Endothelial cell of umbilical vein (primary cell): ENCODE measurements around the gene MRAS. TPM values are rescaled to one million over a fixed set of nuclear protein-coding genes. Genes with fewer than 3 reads are reported as not detected.

ENCODE experiments used
- BruUV-seq: library from RNA; stranded (reverse); fragments of 400-500 nt; replicated peaks from 2 replicates; lab custom pipeline; 2021; lab: Mats Ljungman, UMichigan
- CTCF ChIA-PET: fragments of 300-600, 350-600 bp; sonication (Branson Sonifier 250); formaldehyde crosslinking; loops from one replicate; lab custom pipeline; 2021; ENCODE audit warnings: antibody characterized with exemption, inconsistent platforms; lab: Charles Lee
- POLR2A ChIA-PET: fragments of 300-600, 350-600 bp; sonication (Branson Sonifier 250); formaldehyde crosslinking; loops from one replicate; lab custom pipeline; 2021; ENCODE audit warnings: antibody characterized with exemption, inconsistent platforms; lab: Charles Lee
- DNase-seq: peaks from one replicate; pipeline ENCODE4 v3.0.0-alpha.2; 2011; ENCODE audit warnings: low read depth, low spot score
- FAIRE-seq: peaks from 2 replicates; lab custom pipeline; 2011; peaks lifted over from hg19 to GRCh38; lab: Jason Lieb, UNC
- H2AFZ ChIP-seq: 2 replicates; pipeline ENCODE4 v1.6.0; 2012; ENCODE audit warnings: low read depth, low read length, control low read depth, inconsistent platforms
- H3K27ac ChIP-seq: 2 replicates; pipeline ENCODE4 v1.5.1; 2011; ENCODE audit warnings: low read depth, mild to moderate bottlenecking, control low read depth, low read length, moderate library complexity; ENCODE audit not compliant: insufficient read depth
- H3K27me3 ChIP-seq, 2 experiments: 2 replicates each; pipeline versions ENCODE4 v1.6.0 to v1.6.1; 2011; ENCODE audit warnings: low read length in 2 of 2, mixed read lengths in 1 of 2; ENCODE audit not compliant: control insufficient read depth in 2 of 2, insufficient read depth in 2 of 2
- H3K36me3 ChIP-seq, 2 experiments: 2 replicates in 1 of 2; 3 replicates in 1 of 2; pipeline ENCODE4 v1.5.1; 2011; ENCODE audit warnings: low read length in 2 of 2, mild to moderate bottlenecking in 1 of 2, moderate library complexity in 1 of 2; ENCODE audit not compliant: control insufficient read depth in 2 of 2, insufficient read depth in 2 of 2; ENCODE audit errors: extremely low read depth in 1 of 2
- H3K4me1 ChIP-seq: 3 replicates; pipeline ENCODE4 v1.5.1; 2011; ENCODE audit warnings: mild to moderate bottlenecking, low read length; ENCODE audit not compliant: control insufficient read depth, insufficient read depth; ENCODE audit errors: extremely low read depth
- H3K4me2 ChIP-seq: 2 replicates; pipeline ENCODE4 v1.6.1; 2011; ENCODE audit warnings: low read length, control low read depth, mixed read lengths; ENCODE audit not compliant: insufficient read depth
- H3K4me3 ChIP-seq, 3 experiments: fragments of 200-600 bp in 1 of 3; sonication (generic), shearing (Covaris generic) in 1 of 3; replicated peaks in 1 of 3; 2 replicates each; pipeline ENCODE4 v1.5.1; 2011 to 2016; ENCODE audit warnings: control low read depth in 3 of 3, low read length in 3 of 3, mild to moderate bottlenecking in 2 of 3, inconsistent platforms in 1 of 3, low read depth in 1 of 3, moderate library complexity in 1 of 3; ENCODE audit not compliant: insufficient read depth in 1 of 3
- H3K79me2 ChIP-seq: 2 replicates; pipeline ENCODE4 v1.6.0; 2012; ENCODE audit warnings: low read length, inconsistent platforms; ENCODE audit not compliant: control insufficient read depth, insufficient read depth
- H3K9ac ChIP-seq: replicated peaks from 2 replicates; pipeline ENCODE3; 2011; ENCODE audit warnings: low read length, control low read depth; ENCODE audit not compliant: insufficient read depth; ENCODE audit errors: extremely low read depth
- H3K9me1 ChIP-seq: replicated peaks from 3 replicates; pipeline ENCODE4 v1.6.0; 2011; ENCODE audit warnings: mild to moderate bottlenecking, low read length; ENCODE audit not compliant: control insufficient read depth, insufficient read depth; ENCODE audit errors: extremely low read depth
- H3K9me3 ChIP-seq: replicated peaks from 2 replicates; pipeline ENCODE4 v1.5.1; 2012; ENCODE audit warnings: low read length, inconsistent platforms; ENCODE audit not compliant: control insufficient read depth, insufficient read depth
- H4K20me1 ChIP-seq: replicated peaks from 2 replicates; pipeline ENCODE3; 2011; ENCODE audit warnings: mild to moderate bottlenecking, low read length; ENCODE audit not compliant: control insufficient read depth, insufficient read depth; ENCODE audit errors: extremely low read depth
- EZH2 ChIP-seq: IDR thresholded peaks from 2 replicates; pipeline ENCODE4 v1.6.1; 2012; ENCODE audit warnings: borderline replicate concordance, low read depth, mild to moderate bottlenecking, moderate library complexity, low read length, inconsistent platforms; ENCODE audit not compliant: severe bottlenecking
- FOS ChIP-seq: IDR thresholded peaks from 2 replicates; pipeline ENCODE4 v1.6.1; 2011; ENCODE audit warnings: mild to moderate bottlenecking, low read length, moderate library complexity, borderline replicate concordance; ENCODE audit not compliant: insufficient read depth
- GATA2 ChIP-seq: IDR thresholded peaks from 2 replicates; pipeline ENCODE4 v1.7.0; 2011; ENCODE audit warnings: low read depth, mild to moderate bottlenecking, moderate library complexity, mixed read lengths, low read length; ENCODE audit not compliant: insufficient read length, insufficient read depth
- JUN ChIP-seq: IDR thresholded peaks from 2 replicates; pipeline ENCODE4 v1.6.1; 2011; ENCODE audit warnings: borderline replicate concordance, low read depth; ENCODE audit not compliant: insufficient read length, insufficient read depth
- MYC ChIP-seq: IDR thresholded peaks from one replicate; pipeline ENCODE4 v1.6.1; 2011; ENCODE audit warnings: mild to moderate bottlenecking, low read depth, low read length
- POLR2A ChIP-seq: IDR thresholded peaks from 2 replicates; pipeline ENCODE4 v1.6.1; 2012; ENCODE audit warnings: low read depth, mild to moderate bottlenecking, control low read depth, low read length
- POLR2AphosphoS5 ChIP-seq: IDR thresholded peaks from 2 replicates; pipeline ENCODE4 v1.6.1; 2012; ENCODE audit warnings: low read depth, mild to moderate bottlenecking, control low read depth, low read length, moderate library complexity; ENCODE audit not compliant: insufficient read depth
- dilution Hi-C: fragments of 300-500 bp; cut with MboI; formaldehyde crosslinking; loops from one replicate; pipeline ENCODE4 v1.15.0; 2019; ENCODE audit warnings: low sequenced_read_pairs; ENCODE audit not compliant: extremely low pct_ligation_motif_present
- intact Hi-C: fragments of 100-400 bp; cut with micrococcal nuclease; formaldehyde crosslinking; loops from one replicate; pipeline ENCODE4 v1.10.0; 2022
- polyA plus RNA-seq, 4 experiments: library from polyadenylated mRNA; depleted of rRNA in 3 of 4; stranded (reverse) in 3 of 4; unstranded in 1 of 4; fragments of >200 nt; gene quantifications; 2 replicates each; pipeline versions ENCODE4 v1.2.1 to v1.2.3, GENCODE V29; 2011 to 2012; ENCODE audit warnings: missing spikeins in 1 of 4
- total RNA-seq: library from RNA; stranded (reverse); gene quantifications from 2 replicates; pipeline ENCODE4 v1.2.3, GENCODE V29; 2021
- TF ChIP-seq, protein P1 (sequence below), 2 donors: IDR thresholded peaks; 1 replicate in 1 of 2; 2 replicates in 1 of 2; pipeline ENCODE4 v1.5.1; 2011; ENCODE audit warnings: low read length in 2 of 2, mild to moderate bottlenecking in 2 of 2, moderate library complexity in 2 of 2, control low read depth in 1 of 2, inconsistent platforms in 1 of 2, low read depth in 1 of 2; ENCODE audit not compliant: insufficient read depth in 1 of 2; ENCODE audit errors: extremely low read depth in 1 of 2
- TF ChIP-seq, protein P2 (sequence below): IDR thresholded peaks from 2 replicates; pipeline ENCODE4 v1.6.1; 2011; ENCODE audit not compliant: insufficient read depth, insufficient read length

Gene MRAS
- total and polyA plus RNA-seq, 2 donors (not counting 3 experiments of a cell fraction or from before 2014, with no cell fraction given), result 14.6 to 16.5 TPM

DNA sequence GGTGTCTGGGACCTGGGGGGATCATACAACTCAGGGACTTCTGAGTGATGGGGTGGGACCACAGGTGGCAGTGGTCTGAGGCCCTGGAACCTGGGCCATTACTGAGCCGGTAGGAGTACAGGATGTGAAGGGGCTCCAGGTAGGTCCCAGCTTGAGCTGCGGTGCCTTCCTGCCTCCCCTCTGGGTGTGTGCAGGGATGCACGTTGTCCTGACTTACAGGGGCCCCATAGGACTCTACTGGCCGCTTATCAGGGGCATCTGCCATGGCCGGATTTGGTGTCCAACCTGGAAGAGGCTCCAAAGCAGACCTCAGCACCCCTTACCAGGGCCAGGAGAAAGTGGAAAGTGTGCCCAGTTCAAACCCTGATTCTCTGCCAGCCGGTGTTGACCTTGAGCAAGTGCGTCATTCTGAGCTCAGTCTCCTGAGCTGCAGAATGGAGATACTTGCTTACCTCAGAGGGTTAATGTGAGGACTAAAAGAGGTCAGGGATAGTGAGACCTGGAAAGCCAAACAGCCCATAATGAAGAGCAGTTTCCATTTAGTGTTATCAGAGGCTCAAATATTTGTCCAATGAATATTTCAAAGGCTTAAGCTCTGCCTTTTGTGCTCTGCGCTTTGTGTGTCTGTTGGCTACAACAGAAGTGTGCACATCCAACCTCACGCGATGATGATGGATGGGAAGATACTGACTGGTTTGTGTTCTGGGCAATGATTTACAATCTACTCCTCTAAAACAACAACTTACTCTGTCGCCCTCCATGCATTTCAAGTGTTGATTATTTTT lies 50.6 kb downstream of the MRAS start:
- Histone ChIP-seq H3K27ac (no peak overlapping the region), H3K9me3 (no peaks in the 10 kb centered on the region), H3K4me3 (no peak overlapping the region), H4K20me1 (no peaks in the 10 kb centered on the region), H3K4me1 (no peaks in the 10 kb centered on the region), H3K36me3 (no peaks in the 10 kb centered on the region), H3K4me2 (no peak overlapping the region), H3K79me2 (no peaks in the 10 kb centered on the region), H3K9me1 (no peaks in the 10 kb centered on the region), H3K9ac (no peak overlapping the region), H2AFZ (no peak overlapping the region), H3K27me3 (no peaks in the 10 kb centered on the region)
- ChIA-PET CTCF (interaction anchor here (1.0 to 1.9 kb wide), 3 partner anchors 19 to 218 kb away, joined by 3 to 8 read pairs (median 5); no protein-coding TSS in a partner anchor), POLR2A (no interaction called here)
- no peak for DNase-seq
- FAIRE-seq, result no peak
- dilution Hi-C loops, result no loop called here
- intact Hi-C loops, result no loop called here
- BruUV-seq, result no TSS peak
- TF ChIP-seq MYC (no peak), FOS (no peak), POLR2AphosphoS5 (no peak), JUN (no peak), POLR2A (no peak), EZH2 (no peak), GATA2 (no peak)
- TF ChIP-seq, protein P1, sequence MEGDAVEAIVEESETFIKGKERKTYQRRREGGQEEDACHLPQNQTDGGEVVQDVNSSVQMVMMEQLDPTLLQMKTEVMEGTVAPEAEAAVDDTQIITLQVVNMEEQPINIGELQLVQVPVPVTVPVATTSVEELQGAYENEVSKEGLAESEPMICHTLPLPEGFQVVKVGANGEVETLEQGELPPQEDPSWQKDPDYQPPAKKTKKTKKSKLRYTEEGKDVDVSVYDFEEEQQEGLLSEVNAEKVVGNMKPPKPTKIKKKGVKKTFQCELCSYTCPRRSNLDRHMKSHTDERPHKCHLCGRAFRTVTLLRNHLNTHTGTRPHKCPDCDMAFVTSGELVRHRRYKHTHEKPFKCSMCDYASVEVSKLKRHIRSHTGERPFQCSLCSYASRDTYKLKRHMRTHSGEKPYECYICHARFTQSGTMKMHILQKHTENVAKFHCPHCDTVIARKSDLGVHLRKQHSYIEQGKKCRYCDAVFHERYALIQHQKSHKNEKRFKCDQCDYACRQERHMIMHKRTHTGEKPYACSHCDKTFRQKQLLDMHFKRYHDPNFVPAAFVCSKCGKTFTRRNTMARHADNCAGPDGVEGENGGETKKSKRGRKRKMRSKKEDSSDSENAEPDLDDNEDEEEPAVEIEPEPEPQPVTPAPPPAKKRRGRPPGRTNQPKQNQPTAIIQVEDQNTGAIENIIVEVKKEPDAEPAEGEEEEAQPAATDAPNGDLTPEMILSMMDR (IDR thresholded peaks at IDR 0.05; ENCODE audit: extremely low read depth in 1 of 2, insufficient read depth in 1 of 2, low read depth in 1 of 2, low read length in 2 of 2), result no peak
- TF ChIP-seq, protein P2, sequence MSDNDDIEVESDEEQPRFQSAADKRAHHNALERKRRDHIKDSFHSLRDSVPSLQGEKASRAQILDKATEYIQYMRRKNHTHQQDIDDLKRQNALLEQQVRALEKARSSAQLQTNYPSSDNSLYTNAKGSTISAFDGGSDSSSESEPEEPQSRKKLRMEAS, result no peak
